SK-N-DZ (cell line): ENCODE data around the gene C1RL.

ENCODE experiments used
- DNase-seq: peaks from one replicate; pipeline ENCODE4 v3.0.0-alpha.2; 2015; ENCODE audit warnings: low spot score

The C1RL gene

GRCh38 chr12:7137908-7138307, 28.9 kb upstream of the C1RL start:
- DNase-seq = no peak

GRCh38 chr12:7136676-7137075, 27.7 kb upstream of the C1RL start:
- DNase-seq = no peak

- no peak for DNase-seq
Measured at GRCh38 chr12:7136071-7136470, 27.1 kb upstream of the C1RL start.

DNA sequence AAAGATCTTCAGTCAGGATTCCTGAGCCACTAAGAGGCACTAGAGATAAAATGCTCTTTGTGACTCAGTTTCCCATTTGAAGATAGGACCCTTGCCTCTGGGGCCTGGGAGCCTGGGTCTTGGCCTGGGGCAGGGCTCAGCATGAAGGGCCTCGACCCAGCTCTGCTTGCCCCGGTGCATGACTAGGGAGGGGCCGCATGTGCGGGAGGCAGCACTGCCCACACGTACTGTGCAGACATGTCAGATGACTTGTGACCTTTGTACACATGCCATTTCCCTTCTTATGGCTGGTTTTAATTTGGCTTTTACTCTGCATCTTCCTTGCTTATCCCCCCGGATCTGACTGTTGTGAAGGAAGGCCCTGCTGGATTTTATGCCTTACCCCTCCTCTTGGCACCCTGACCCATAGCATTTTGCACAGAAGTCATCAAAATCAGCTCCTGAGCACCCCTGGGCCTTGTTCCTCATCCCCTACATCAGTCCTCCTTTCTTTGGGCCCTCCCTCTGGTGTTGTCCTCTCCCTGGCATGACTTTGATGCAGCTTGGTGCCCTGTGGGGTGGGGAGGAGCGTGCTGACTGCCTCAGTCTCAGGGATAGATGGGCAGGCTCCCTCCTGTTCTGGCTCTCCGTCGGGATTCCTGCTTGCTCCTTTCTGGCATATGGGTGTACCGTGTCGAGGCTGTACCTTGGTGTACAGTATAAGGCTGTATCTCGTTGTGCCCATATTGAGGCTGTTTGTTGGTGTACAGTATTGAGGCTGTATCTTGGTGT, 25.6 kb upstream of the C1RL start:
- DNase-seq = no peak

DNA sequence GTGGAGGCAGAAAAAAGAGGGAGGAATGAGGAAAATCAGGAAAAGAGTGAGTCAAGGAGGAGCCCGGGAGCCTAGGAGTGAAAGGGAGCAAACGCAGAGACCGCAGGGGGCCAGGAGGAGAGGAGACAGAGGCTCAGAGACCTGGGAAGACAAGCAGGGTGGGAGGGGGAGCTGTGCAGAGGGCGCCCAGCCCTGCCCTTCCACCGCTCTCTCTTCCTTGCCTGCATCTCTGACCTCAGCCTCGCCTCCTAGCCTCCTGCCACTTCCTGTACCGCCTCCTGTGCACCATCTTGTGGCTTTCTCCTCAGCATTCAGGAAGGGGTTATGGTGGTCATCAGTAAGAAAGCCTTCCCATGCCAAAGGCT, 22.5 kb upstream of the C1RL start:
- DNase-seq = no peak

GRCh38 chr12:7130701-7131501, 21.9 kb upstream of the C1RL start:
- DNase-seq = peak; percentile 66

DNA sequence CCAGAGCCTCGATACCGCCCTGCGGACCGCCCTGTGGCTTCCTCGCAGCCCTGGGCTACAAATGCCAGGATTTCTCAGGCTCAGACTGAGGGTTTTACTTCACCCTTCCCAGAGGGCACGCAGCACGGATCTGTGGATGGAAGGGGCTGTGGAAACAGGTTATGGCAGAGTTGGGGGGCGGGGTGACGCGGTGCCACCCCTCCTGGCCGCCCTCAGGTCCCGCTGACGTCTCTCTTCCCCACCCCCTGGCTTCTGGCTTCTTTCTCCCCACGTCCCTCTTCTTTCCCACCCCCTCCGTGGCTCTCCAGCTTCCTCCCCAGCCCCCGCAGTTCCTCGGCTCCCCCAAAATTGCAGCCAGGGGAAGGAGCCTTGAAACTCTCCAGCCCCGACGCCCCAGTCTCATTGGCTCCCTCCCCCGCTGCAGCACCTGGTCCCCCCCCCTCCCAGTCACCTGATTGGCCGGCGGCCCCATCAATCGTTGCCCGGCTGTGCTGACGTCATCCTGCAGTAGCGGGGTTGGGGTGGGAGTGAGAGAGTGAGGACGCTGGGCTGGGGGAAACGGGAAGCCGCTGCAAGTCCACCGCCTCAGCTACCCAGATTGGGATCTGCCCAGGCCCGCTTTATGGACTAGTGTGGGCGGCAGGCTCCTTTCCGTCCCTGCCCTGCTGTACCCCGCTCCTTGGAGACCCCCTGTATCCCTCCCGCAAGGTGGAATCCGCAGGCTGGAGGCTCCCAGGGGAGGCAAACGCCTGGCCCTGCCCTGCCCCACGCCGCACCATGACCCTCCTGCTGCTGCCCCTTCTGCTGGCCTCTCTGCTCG, 21.1 kb upstream of the C1RL start, which contains the start of gene CLSTN3:
Gene CLSTN3 (plus strand): TSS at position 500 of the 820 bp plus-strand sequence. CDS start 278 bp downstream, at position 778.
- DNase-seq = peak; percentile 85

GRCh38 chr12:7129287-7129871, 20.4 kb upstream of the C1RL start:
- DNase-seq = no peak

- no peak for DNase-seq
Measured at GRCh38 chr12:7128681-7129286, 19.8 kb upstream of the C1RL start, which contains the start of gene RBP5. TSS of gene RBP5 (minus strand) at chr12:7128889. CDS start at chr12:7128775, 114 bp downstream.

- DNase-seq = no peak
Measured at GRCh38 chr12:7127916-7128626, 19.1 kb upstream of the C1RL start.

GRCh38 chr12:7125632-7126227, 16.7 kb upstream of the C1RL start:
- DNase-seq = no peak

GRCh38 chr12:7123806-7124522, 14.9 kb upstream of the C1RL start:
- DNase-seq = no peak

- no peak for DNase-seq
Measured at GRCh38 chr12:7122811-7123769, 14.1 kb upstream of the C1RL start.

- DNase-seq = no peak
Measured at GRCh38 chr12:7121324-7121723, 12.3 kb upstream of the C1RL start.

- no peak for DNase-seq
Measured at GRCh38 chr12:7120166-7120565, 11.2 kb upstream of the C1RL start.

GRCh38 chr12:7118881-7119280, 9.9 kb upstream of the C1RL start:
- DNase-seq = no peak

- DNase-seq = no peak
Measured at GRCh38 chr12:7117670-7118069, 8.7 kb upstream of the C1RL start.

DNA sequence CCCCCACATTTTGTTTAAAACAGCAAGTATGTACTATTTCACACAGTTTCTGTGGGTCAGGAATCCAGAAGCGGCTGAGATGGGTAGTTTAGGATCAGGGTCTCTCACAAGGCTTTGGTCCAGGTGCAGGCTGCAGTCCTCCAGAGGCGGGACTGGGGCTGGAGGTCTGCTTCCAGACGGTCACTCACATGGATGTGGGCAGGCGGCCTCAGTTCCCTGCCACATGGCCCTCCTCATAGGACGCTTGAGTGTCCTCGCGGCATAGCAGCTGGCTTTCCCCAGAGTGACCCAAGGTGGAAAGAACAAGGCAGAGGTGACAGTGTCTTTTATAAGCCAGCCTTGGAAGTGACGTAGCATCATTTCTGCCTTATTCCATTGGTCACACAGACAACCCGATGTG, 7.9 kb upstream of the C1RL start:
- DNase-seq = no peak
